Measurements from ENCODE around the gene CEND1. TPM values are rescaled to one million over a fixed set of nuclear protein-coding genes. Genes with fewer than 3 reads are reported as not detected.

CEND1 gene
- under 1 TPM in 10 of 12 donors, not detected in 2; 0.13 to 0.77 (median 0.36) TPM for polyA plus RNA-seq (ENCODE audit: insufficient read length in 12 of 12)
- long read RNA-seq, donor 1, partial matches to known transcripts, result 0 of 2 reads
- long read RNA-seq, donor 1, other reads (novel, unspliced or antisense), result 0 of 2 reads
- long read RNA-seq, donor 2, result 0 reads
- long read RNA-seq, donor 3, partial matches to known transcripts, result 0 of 1 reads
- long read RNA-seq, donor 3, other reads (novel, unspliced or antisense), result 0 of 1 reads
- long read RNA-seq, donor 4, result 0 reads
- long read RNA-seq, donor 5, result 0 reads
- long read RNA-seq, donor 6, result 0 reads
- long read RNA-seq, donor 7, result 0 reads
- long read RNA-seq, donor 8, result 0 reads
- long read RNA-seq, donor 9, result 0 reads
- long read RNA-seq, donor 10, result 0 reads
- long read RNA-seq, donor 11, result 0 reads

GRCh38 chr11:789943-790342 is at the start of gene CEND1:
Gene CEND1 (minus strand): TSS chr11:790090. CDS start chr11:788576, 1,514 bp downstream.
- DNase-seq, result no peak

- no peak for DNase-seq
Observed at GRCh38 chr11:839280-839623, 49.4 kb upstream of the CEND1 start.

- DNase-seq, result no peak
Observed at GRCh38 chr11:838441-839279, 48.8 kb upstream of the CEND1 start.

- no peak for DNase-seq
Observed at GRCh38 chr11:837990-838307, 48.1 kb upstream of the CEND1 start.

GRCh38 chr11:837189-837989 is 47.5 kb upstream of the CEND1 start:
- no peak for DNase-seq

- no peak for DNase-seq
Observed at GRCh38 chr11:836700-837099, 46.8 kb upstream of the CEND1 start.

- no peak for DNase-seq
Observed at GRCh38 chr11:836274-836673, 46.4 kb upstream of the CEND1 start.

- no peak for DNase-seq
Observed at GRCh38 chr11:834371-835316, 44.8 kb upstream of the CEND1 start.

GRCh38 chr11:833849-834311 is 44.0 kb upstream of the CEND1 start:
- DNase-seq, result no peak

GRCh38 chr11:833114-833791 is 43.4 kb upstream of the CEND1 start:
- DNase-seq, result no peak

- DNase-seq, result no peak
Observed at GRCh38 chr11:832529-833113, 42.7 kb upstream of the CEND1 start, which contains the start of gene CD151. Gene CD151 (plus strand): TSS chr11:832952. CDS start chr11:836070, 3,118 bp downstream.

GRCh38 chr11:831961-832528 is 42.2 kb upstream of the CEND1 start:
- no peak for DNase-seq

- DNase-seq, result no peak
Observed at GRCh38 chr11:831118-831864, 41.4 kb upstream of the CEND1 start.

- DNase-seq, result no peak
Observed at GRCh38 chr11:830295-831117, 40.6 kb upstream of the CEND1 start.

- no peak for DNase-seq
Observed at GRCh38 chr11:829847-830294, 40.0 kb upstream of the CEND1 start.

- no peak for DNase-seq
Observed at GRCh38 chr11:829176-829846, 39.4 kb upstream of the CEND1 start.

- no peak for DNase-seq
Observed at GRCh38 chr11:828506-829175, 38.8 kb upstream of the CEND1 start.
